HEK293 (cell line): ENCODE data around the gene VTA1.
A peak's percentile ranks its signal among the peaks of the same experiment; 100 is the strongest.
"Not testable (repeated sequence)": the region's sequence is repeated elsewhere in the genome, so short reads cannot be mapped to it uniquely, and the experiment has no call there.

Source experiments
- CTCF ChIA-PET: fragments of 350-600 bp; formaldehyde crosslinking; extraction: SDS; loops from one replicate; lab custom pipeline; 2021; ENCODE audit warnings: antibody characterized with exemption; lab: Yijun Ruan, JAX
- POLR2A ChIA-PET: fragments of 300-600 bp; formaldehyde crosslinking; extraction: SDS; loops from one replicate; lab custom pipeline; 2020; ENCODE audit warnings: antibody characterized with exemption, inconsistent platforms; lab: Yijun Ruan, JAX
- H3K27ac ChIP-seq: fragments of 200-500 bp; sonication (Bioruptor generic); 2 replicates; pipeline ENCODE4 v1.5.1; 2014; ENCODE audit warnings: low read depth, low read length, control low read depth, inconsistent platforms; ENCODE audit errors: extremely low read depth
- H3K36me3 ChIP-seq, 2 experiments: fragments of 200-500 bp in 1 of 2; sonication (Bioruptor generic) in 1 of 2; 1 replicate in 1 of 2; 2 replicates in 1 of 2; pipeline ENCODE4 v1.5.1; 2014 to 2017; ENCODE audit warnings: inconsistent platforms in 2 of 2, low read length in 2 of 2; ENCODE audit not compliant: control insufficient read depth in 2 of 2, insufficient read depth in 1 of 2
- H3K4me1 ChIP-seq: fragments of 200-500 bp; sonication (Bioruptor generic); 2 replicates; pipeline ENCODE4 v1.5.1; 2014; ENCODE audit warnings: mild to moderate bottlenecking, low read length, inconsistent platforms; ENCODE audit not compliant: control insufficient read depth, insufficient read depth
- H3K4me3 ChIP-seq: 2 replicates; pipeline ENCODE4 v1.5.1; 2011; ENCODE audit warnings: low read depth, mild to moderate bottlenecking, control low read depth, low read length, moderate library complexity
- H3K9me3 ChIP-seq: fragments of 200-500 bp; sonication (Bioruptor generic); 2 replicates; pipeline ENCODE4 v1.5.1; 2014; ENCODE audit warnings: low read depth, low read length, inconsistent platforms; ENCODE audit not compliant: control insufficient read depth, insufficient read depth
- FEZF1 ChIP-seq: fragments of 450-650 bp; formaldehyde crosslinking; IDR thresholded peaks from 2 replicates; pipeline ENCODE4 v1.5.1; 2016; ENCODE audit warnings: missing biosample characterization, missing genetic modification characterization
- KLF16 ChIP-seq: fragments of 450-650 bp; formaldehyde crosslinking; IDR thresholded peaks from 2 replicates; pipeline ENCODE4 v1.5.1; 2017; ENCODE audit warnings: missing biosample characterization, missing genetic modification characterization
- MEIS1 ChIP-seq: sonication (generic); formaldehyde crosslinking; IDR thresholded peaks from 2 replicates; pipeline ENCODE4 v1.8.1; 2022; ENCODE audit warnings: missing genetic modification reagents, mild to moderate bottlenecking, borderline replicate concordance
- OSR2 ChIP-seq: fragments of 450-650 bp; formaldehyde crosslinking; IDR thresholded peaks from 2 replicates; pipeline ENCODE4 v1.5.1; 2016; ENCODE audit warnings: missing biosample characterization, missing genetic modification characterization
- OVOL3 ChIP-seq: fragments of 450-650 bp; formaldehyde crosslinking; IDR thresholded peaks from 2 replicates; pipeline ENCODE4 v1.5.1; 2016; ENCODE audit warnings: missing biosample characterization, missing genetic modification characterization
- SETDB1 ChIP-seq: IDR thresholded peaks from one replicate; pipeline ENCODE4 v1.6.1; 2017; ENCODE audit warnings: mild to moderate bottlenecking, low read length, moderate library complexity, mixed read lengths; ENCODE audit not compliant: insufficient read length
- YY1 ChIP-seq: fragments of 450-650 bp; formaldehyde crosslinking; IDR thresholded peaks from 2 replicates; pipeline ENCODE4 v1.5.1; 2018; ENCODE audit warnings: missing biosample characterization, missing genetic modification characterization
- ZBTB1 ChIP-seq: fragments of 450-650 bp; formaldehyde crosslinking; IDR thresholded peaks from 2 replicates; pipeline ENCODE4 v1.5.1; 2016; ENCODE audit warnings: missing biosample characterization, missing genetic modification characterization
- ZBTB20 ChIP-seq: fragments of 450-650 bp; formaldehyde crosslinking; IDR thresholded peaks from 2 replicates; pipeline ENCODE4 v1.5.1; 2016; ENCODE audit warnings: missing biosample characterization, missing genetic modification characterization
- ZFHX2 ChIP-seq: fragments of 450-650 bp; formaldehyde crosslinking; conservative IDR thresholded peaks from 2 replicates; pipeline ENCODE4 v1.5.1; 2016; ENCODE audit warnings: missing biosample characterization, missing genetic modification characterization
- ZFP41 ChIP-seq: fragments of 450-650 bp; formaldehyde crosslinking; IDR thresholded peaks from 2 replicates; pipeline ENCODE4 v1.5.1; 2016; ENCODE audit warnings: missing biosample characterization, missing genetic modification characterization, borderline replicate concordance
- ZNF140 ChIP-seq: fragments of 450-650 bp; formaldehyde crosslinking; IDR thresholded peaks from 2 replicates; pipeline ENCODE4 v1.5.1; 2016; ENCODE audit warnings: missing biosample characterization, missing genetic modification characterization
- ZNF175 ChIP-seq: fragments of 450-650 bp; formaldehyde crosslinking; IDR thresholded peaks from 2 replicates; pipeline ENCODE4 v1.5.1; 2016; ENCODE audit warnings: missing biosample characterization, missing genetic modification characterization
- ZNF202 ChIP-seq: fragments of 450-650 bp; formaldehyde crosslinking; IDR thresholded peaks from 2 replicates; pipeline ENCODE4 v1.5.1; 2016; ENCODE audit warnings: missing biosample characterization, missing genetic modification characterization, borderline replicate concordance
- ZNF239 ChIP-seq: fragments of 450-650 bp; formaldehyde crosslinking; IDR thresholded peaks from 2 replicates; pipeline ENCODE4 v1.5.1; 2016; ENCODE audit warnings: missing biosample characterization, missing genetic modification characterization
- ZNF24 ChIP-seq: fragments of 450-650 bp; formaldehyde crosslinking; IDR thresholded peaks from 2 replicates; pipeline ENCODE4 v1.5.1; 2016; ENCODE audit warnings: missing biosample characterization, missing genetic modification characterization
- ZNF248 ChIP-seq: fragments of 450-650 bp; formaldehyde crosslinking; IDR thresholded peaks from 2 replicates; pipeline ENCODE4 v1.5.1; 2017; ENCODE audit warnings: missing biosample characterization, missing genetic modification characterization
- ZNF324 ChIP-seq: fragments of 450-650 bp; formaldehyde crosslinking; IDR thresholded peaks from 2 replicates; pipeline ENCODE4 v1.5.1; 2016; ENCODE audit warnings: missing biosample characterization, missing genetic modification characterization
- ZNF366 ChIP-seq: fragments of 450-650 bp; formaldehyde crosslinking; conservative IDR thresholded peaks from 2 replicates; pipeline ENCODE4 v1.5.1; 2016; ENCODE audit warnings: missing biosample characterization, missing genetic modification characterization
- ZNF416 ChIP-seq: fragments of 450-650 bp; formaldehyde crosslinking; IDR thresholded peaks from 2 replicates; pipeline ENCODE4 v1.5.1; 2016; ENCODE audit warnings: missing biosample characterization, missing genetic modification characterization
- ZNF426 ChIP-seq: fragments of 450-650 bp; formaldehyde crosslinking; IDR thresholded peaks from 2 replicates; pipeline ENCODE4 v1.5.1; 2017; ENCODE audit warnings: missing biosample characterization, missing genetic modification characterization, mild to moderate bottlenecking, inconsistent platforms, moderate library complexity
- ZNF544 ChIP-seq: fragments of 450-650 bp; formaldehyde crosslinking; IDR thresholded peaks from 2 replicates; pipeline ENCODE4 v1.5.0; 2017; ENCODE audit warnings: missing biosample characterization, missing genetic modification characterization
- ZNF621 ChIP-seq: fragments of 450-650 bp; formaldehyde crosslinking; IDR thresholded peaks from 2 replicates; pipeline ENCODE4 v1.5.1; 2017; ENCODE audit warnings: missing biosample characterization, missing genetic modification characterization
- ZNF626 ChIP-seq: fragments of 450-650 bp; sonication (Bioruptor Pico); formaldehyde crosslinking; IDR thresholded peaks from 2 replicates; pipeline ENCODE4 v1.5.1; 2018; ENCODE audit warnings: missing biosample characterization, missing genetic modification characterization, inconsistent platforms
- ZNF792 ChIP-seq: fragments of 450-650 bp; formaldehyde crosslinking; IDR thresholded peaks from 2 replicates; pipeline ENCODE4 v1.5.1; 2016; ENCODE audit warnings: missing biosample characterization, missing genetic modification characterization
- ZNF837 ChIP-seq: fragments of 450-650 bp; formaldehyde crosslinking; IDR thresholded peaks from 2 replicates; pipeline ENCODE4 v1.5.1; 2016; ENCODE audit warnings: missing biosample characterization, missing genetic modification characterization
- ZNF843 ChIP-seq: fragments of 450-650 bp; formaldehyde crosslinking; IDR thresholded peaks from 2 replicates; pipeline ENCODE4 v1.5.1; 2016; ENCODE audit warnings: missing biosample characterization, missing genetic modification characterization
- TF ChIP-seq, protein P1 (sequence below): fragments of 450-650 bp; formaldehyde crosslinking; IDR thresholded peaks from 2 replicates; pipeline ENCODE4 v1.5.1; 2016; ENCODE audit warnings: missing biosample characterization, missing genetic modification characterization, low read depth
- TF ChIP-seq, protein P2 (sequence below): fragments of 450-650 bp; formaldehyde crosslinking; optimal IDR thresholded peaks from 2 replicates; pipeline ENCODE3; 2016; ENCODE audit warnings: missing biosample characterization, mild to moderate bottlenecking, missing genetic modification characterization

Gene VTA1

DNA sequence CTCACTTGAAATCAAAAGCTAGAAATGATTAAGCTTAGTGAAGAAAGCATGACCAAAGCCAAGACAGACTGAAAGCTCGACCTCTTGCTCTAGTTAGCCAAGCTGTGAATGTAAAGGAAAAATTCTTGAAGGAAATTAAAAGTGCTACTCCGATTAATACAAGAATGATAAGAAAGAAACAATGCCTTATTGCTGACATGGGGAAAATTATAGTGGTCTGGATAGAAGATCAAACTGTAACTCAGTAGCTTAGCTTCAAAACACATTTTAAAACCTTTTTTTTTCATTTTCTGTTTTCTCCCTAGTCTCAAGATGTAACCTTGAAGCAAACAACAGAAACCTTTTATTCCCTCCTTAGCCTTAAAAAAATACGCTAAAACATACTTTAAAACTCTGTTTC, 25.7 kb upstream of the VTA1 start (continued):
- TF ChIP-seq ZNF175 (tag by site-specific recombination) (no peak), OVOL3 (no peak), ZNF24 (tag by site-specific recombination) (no peak), ZNF544 (tag by site-specific recombination) (no peak), ZNF202 (tag by site-specific recombination) (no peak), ZNF792 (tag by site-specific recombination) (no peak)
- TF ChIP-seq, protein P1, sequence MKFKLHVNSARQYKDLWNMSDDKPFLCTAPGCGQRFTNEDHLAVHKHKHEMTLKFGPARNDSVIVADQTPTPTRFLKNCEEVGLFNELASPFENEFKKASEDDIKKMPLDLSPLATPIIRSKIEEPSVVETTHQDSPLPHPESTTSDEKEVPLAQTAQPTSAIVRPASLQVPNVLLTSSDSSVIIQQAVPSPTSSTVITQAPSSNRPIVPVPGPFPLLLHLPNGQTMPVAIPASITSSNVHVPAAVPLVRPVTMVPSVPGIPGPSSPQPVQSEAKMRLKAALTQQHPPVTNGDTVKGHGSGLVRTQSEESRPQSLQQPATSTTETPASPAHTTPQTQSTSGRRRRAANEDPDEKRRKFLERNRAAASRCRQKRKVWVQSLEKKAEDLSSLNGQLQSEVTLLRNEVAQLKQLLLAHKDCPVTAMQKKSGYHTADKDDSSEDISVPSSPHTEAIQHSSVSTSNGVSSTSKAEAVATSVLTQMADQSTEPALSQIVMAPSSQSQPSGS (tag by site-specific recombination) = no peak
- TF ChIP-seq, all 188 proteins: peak for 0

DNA sequence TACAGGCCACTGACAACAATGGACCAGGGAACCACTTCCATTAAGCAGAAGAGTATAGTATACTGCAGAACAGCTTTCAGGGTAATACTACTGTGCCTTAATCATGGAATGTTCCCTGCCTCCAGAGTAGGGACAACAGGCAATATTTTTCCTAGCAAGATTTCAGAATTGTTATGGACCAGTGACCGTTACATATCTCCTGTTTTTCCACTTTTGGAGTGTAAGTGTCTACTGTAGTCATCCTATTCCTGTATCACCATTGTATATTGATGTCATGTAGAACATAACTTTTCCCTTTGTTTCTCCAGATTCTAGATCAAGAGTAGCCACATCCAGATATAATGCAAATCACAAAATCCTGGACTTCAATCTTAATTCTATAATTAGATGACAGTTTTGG, 16.2 kb upstream of the VTA1 start:
- POLR2A ChIA-PET = no interaction called here

DNA sequence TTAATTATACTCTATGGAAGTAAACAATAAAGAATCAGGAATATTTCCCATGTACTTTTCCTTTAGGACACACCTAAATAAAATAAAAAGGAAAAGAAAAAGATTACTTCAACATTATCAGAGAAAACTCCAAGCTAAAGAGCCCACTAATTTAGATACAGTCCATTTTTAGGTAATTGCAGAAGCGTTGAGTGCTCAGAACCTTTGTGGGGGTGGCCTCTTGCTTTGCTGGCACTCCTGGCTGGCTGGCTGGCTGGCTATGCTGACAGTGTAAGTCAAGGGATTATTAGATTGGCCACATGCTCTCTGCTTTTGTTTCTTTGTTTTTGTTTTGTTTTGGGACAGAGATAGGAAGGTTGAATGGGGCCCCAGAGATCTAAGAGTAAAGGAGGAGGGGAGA, 14.4 kb upstream of the VTA1 start, which contains the start of gene GJE1:
Gene GJE1, plus strand, starts transcription at position 301 of the 400 bp plus-strand sequence. CDS start 234 bp downstream, outside the sequence.
- Histone ChIP-seq H3K4me3 (no peak within 1 kb of the TSS), H3K9me3 (no peaks in the 10 kb centered on the region), H3K27ac (no peak within 1 kb of the TSS), H3K36me3 (no peaks in the 10 kb centered on the region), H3K4me1 (no peaks in the 10 kb centered on the region)
- CTCF ChIA-PET = no interaction called here
- POLR2A ChIA-PET = no interaction called here
- TF ChIP-seq ZBTB20 (tag by site-specific recombination) = no peak
- no peak for TF ChIP-seq ZBTB1 (tag by site-specific recombination)
- no peak for TF ChIP-seq ZNF416 (tag by site-specific recombination)
- no peak for TF ChIP-seq OVOL3
- no peak for TF ChIP-seq OSR2 (tag by site-specific recombination)

More for the DNA sequence above, 16.2 kb upstream of the VTA1 start:
- TF ChIP-seq ZFHX2 (tag by site-specific recombination) (no peak), SETDB1 (peak; percentile 58)
- CTCF ChIA-PET = interaction anchor here (0.6 to 0.8 kb wide), 2 partner anchors 13 to 16 kb away, joined by 3 to 4 read pairs; partner anchors contain the start of gene NMBR
- H3K4me3 ChIP-seq = no peak overlapping the region
- no peaks in the 10 kb centered on the region for H3K4me1 ChIP-seq
- no peaks in the 10 kb centered on the region for H3K36me3 ChIP-seq
- no peaks in the 10 kb centered on the region for H3K9me3 ChIP-seq
- H3K27ac ChIP-seq = no peak overlapping the region

DNA sequence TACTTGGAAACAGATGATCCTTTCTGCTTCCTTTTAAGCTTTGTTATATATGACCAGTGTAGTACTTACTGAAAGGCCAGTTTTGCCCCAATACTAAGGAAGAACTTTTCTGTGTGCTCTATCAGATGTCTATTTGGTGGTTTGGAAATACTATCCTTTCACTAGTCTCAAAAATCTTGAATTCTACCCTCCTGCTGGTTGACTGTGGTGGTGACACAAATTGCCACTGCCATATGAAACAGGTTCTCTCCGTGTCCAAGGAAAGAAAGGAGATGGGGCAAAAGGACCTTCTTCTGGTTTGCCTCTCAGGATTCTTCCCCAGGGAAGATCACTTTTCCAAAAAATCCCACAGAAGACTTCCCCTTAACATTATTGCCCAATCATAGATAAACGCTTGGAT, 8.2 kb upstream of the VTA1 start:
- Histone ChIP-seq H3K9me3 (no peaks in the 10 kb centered on the region), H3K36me3 (no peaks in the 10 kb centered on the region), H3K4me1 (no peaks in the 10 kb centered on the region), H3K27ac (no peak overlapping the region)
- CTCF ChIA-PET = interaction anchor here (0.6 to 1.4 kb wide), 2 partner anchors 8 to 18 kb away, joined by 3 to 9 read pairs; partner anchors contain the start of genes NMBR and VTA1
- no peak for TF ChIP-seq ZNF837 (tag by site-specific recombination)
- TF ChIP-seq ZNF426 (tag by site-specific recombination) = no peak
- no peak for TF ChIP-seq ZNF239 (tag by site-specific recombination)
- TF ChIP-seq ZNF324 (tag by site-specific recombination) = no peak
- TF ChIP-seq ZNF626 (tag by site-specific recombination) = no peak
- no peak for TF ChIP-seq ZNF843 (tag by site-specific recombination)
- TF ChIP-seq OSR2 (tag by site-specific recombination) = no peak
- TF ChIP-seq ZNF140 (tag by site-specific recombination) = no peak
- TF ChIP-seq YY1 (tag by site-specific recombination) = no peak
- TF ChIP-seq ZFP41 = no peak
- no peak for TF ChIP-seq ZNF621
- no peak for TF ChIP-seq FEZF1 (tag by site-specific recombination)
- TF ChIP-seq, protein P2, sequence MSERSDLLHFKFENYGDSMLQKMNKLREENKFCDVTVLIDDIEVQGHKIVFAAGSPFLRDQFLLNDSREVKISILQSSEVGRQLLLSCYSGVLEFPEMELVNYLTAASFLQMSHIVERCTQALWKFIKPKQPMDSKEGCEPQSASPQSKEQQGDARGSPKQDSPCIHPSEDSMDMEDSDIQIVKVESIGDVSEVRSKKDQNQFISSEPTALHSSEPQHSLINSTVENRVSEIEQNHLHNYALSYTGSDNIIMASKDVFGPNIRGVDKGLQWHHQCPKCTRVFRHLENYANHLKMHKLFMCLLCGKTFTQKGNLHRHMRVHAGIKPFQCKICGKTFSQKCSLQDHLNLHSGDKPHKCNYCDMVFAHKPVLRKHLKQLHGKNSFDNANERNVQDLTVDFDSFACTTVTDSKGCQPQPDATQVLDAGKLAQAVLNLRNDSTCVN (tag by site-specific recombination) = no peak
- no peak for TF ChIP-seq ZNF366 (tag by site-specific recombination)
- TF ChIP-seq KLF16 (tag by site-specific recombination) = no peak
- no peak for TF ChIP-seq MEIS1 (CRISPR knock-in tag)
- no peak for TF ChIP-seq ZNF248 (tag by site-specific recombination)
- TF ChIP-seq, all 188 proteins: peak for 0
- H3K4me3 ChIP-seq = no peak overlapping the region
- POLR2A ChIA-PET = no interaction called here

DNA sequence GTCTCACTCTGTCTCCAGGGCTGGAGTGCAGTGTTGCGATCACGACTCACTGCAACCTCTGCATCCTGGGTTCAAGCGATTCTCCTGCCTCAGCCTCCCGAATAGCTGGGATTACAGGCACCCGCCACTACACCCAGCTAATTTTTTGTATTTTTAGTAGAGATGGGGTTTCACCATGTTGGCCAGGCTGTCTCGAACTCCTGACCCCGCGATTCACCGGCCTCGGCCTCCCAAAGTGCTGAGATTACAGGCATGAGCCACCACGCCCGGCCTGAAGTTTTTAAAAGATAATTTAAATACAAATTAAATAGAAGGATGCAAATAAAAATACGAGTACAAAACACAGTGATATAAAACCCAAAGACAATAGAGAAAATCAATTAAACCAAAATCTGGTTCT, 5.5 kb upstream of the VTA1 start:
- H3K4me3 ChIP-seq, H3K9me3 ChIP-seq, H3K27ac ChIP-seq, H3K36me3 ChIP-seq, H3K4me1 ChIP-seq, POLR2A ChIA-PET: not testable (repeated sequence)
- CTCF ChIA-PET = interaction anchor here (1.7 kb wide), 1 partner anchor 66 kb away, joined by 6 read pairs; no protein-coding TSS in a partner anchor
